ENCODE data around the gene RBAK.

- TF ChIP-seq POLR2A (IDR thresholded peaks at IDR 0.05): no peak
- TF ChIP-seq CTCF (IDR thresholded peaks at IDR 0.05): no peak
These were observed 32.7 kb upstream of the RBAK start for GRCh38 chr7:5012985-5013384.
